NT2/D1 (cell line): Measurements from ENCODE around the gene SBF2.

Experiments
- SUZ12 ChIP-seq: IDR thresholded peaks from 2 replicates; pipeline ENCODE4 v1.6.1; 2011; ENCODE audit not compliant: insufficient read length, insufficient read depth; ENCODE audit errors: extremely low read depth
- YY1 ChIP-seq: IDR thresholded peaks from 2 replicates; pipeline ENCODE4 v1.6.1; 2011; ENCODE audit not compliant: insufficient read length, insufficient read depth
- ZNF274 ChIP-seq: IDR thresholded peaks from 2 replicates; pipeline ENCODE4 v1.6.1; 2011; ENCODE audit warnings: mild to moderate bottlenecking, low read depth, low read length

DNA sequence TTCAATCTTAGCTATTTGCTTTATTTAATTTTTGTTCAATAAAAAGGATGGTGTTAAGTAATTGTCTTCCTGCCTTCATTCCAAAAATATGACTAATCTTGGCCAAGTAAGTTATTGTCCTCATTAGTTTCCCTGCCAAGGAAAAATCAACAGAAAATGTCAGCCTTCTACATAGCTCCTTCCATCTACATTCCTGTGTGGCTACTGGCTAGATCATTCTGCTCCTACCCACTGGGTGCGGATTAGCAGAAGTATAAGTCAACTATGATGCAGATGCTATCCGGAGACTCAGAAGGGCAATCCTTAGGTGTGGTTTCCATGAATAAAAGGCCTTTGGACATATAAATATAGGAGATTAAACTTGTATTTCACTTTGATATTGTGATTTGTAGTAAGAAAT is 154.4 kb downstream of the SBF2 start:
- TF ChIP-seq YY1: no peak
- TF ChIP-seq SUZ12: no peak
- no peak for TF ChIP-seq ZNF274
